BJ (cell line): ENCODE measurements around the gene NRP2. TPM values are rescaled to one million over a fixed set of nuclear protein-coding genes. Genes with fewer than 3 reads are reported as not detected.
A peak's percentile ranks its signal among the peaks of the same experiment; 100 is the strongest.

Experiments
- CTCF ChIA-PET: fragments of 350-600 bp; formaldehyde crosslinking; extraction: SDS; loops from one replicate; lab custom pipeline; 2021; ENCODE audit warnings: antibody characterized with exemption, inconsistent platforms; lab: Yijun Ruan, JAX
- POLR2A ChIA-PET: fragments of 300-600 bp; sonication (Branson Sonifier 250); formaldehyde crosslinking; extraction: SDS; loops from one replicate; lab custom pipeline; 2021; ENCODE audit warnings: antibody characterized with exemption; lab: Charles Lee
- DNase-seq: peaks from one replicate; pipeline ENCODE4 v3.0.0-alpha.2; 2011; ENCODE audit warnings: low read depth
- H3K27me3 ChIP-seq: 2 replicates; pipeline ENCODE4 v1.6.0; 2011; ENCODE audit warnings: low read length; ENCODE audit not compliant: control insufficient read depth, insufficient read depth
- H3K36me3 ChIP-seq: 2 replicates; pipeline ENCODE4 v1.5.1; 2011; ENCODE audit warnings: low read length; ENCODE audit not compliant: control insufficient read depth, insufficient read depth
- H3K4me3 ChIP-seq: 2 replicates; pipeline ENCODE4 v1.5.1; 2011; ENCODE audit warnings: low read depth, mild to moderate bottlenecking, control low read depth, low read length
- CTCF ChIP-seq: IDR thresholded peaks from 2 replicates; pipeline ENCODE4 v1.5.1; 2011; ENCODE audit warnings: low read depth, mild to moderate bottlenecking, control low read depth, inconsistent platforms, low read length, moderate library complexity; ENCODE audit not compliant: insufficient read depth
- polyA plus RNA-seq: library from polyadenylated mRNA; depleted of rRNA; stranded (reverse); fragments of >200 nt; gene quantifications from 2 replicates; pipeline ENCODE4 v1.2.3, GENCODE V29; 2011

NRP2 gene
- polyA plus RNA-seq, 1 experiment = 19.7 TPM

- Histone ChIP-seq H3K27me3 (no peaks in the 10 kb centered on the region), H3K36me3 (no peaks in the 10 kb centered on the region), H3K4me3 (no peak overlapping the region)
- CTCF ChIA-PET = no interaction called here
- no peak for TF ChIP-seq CTCF
- POLR2A ChIA-PET = no interaction called here
- DNase-seq = peak; percentile 49
These were observed 110.6 kb downstream of the NRP2 start for GRCh38 chr2:205792908-205793307.

- no peak overlapping the region for H3K4me3 ChIP-seq
- H3K27me3 ChIP-seq = no peaks in the 10 kb centered on the region
- TF ChIP-seq CTCF = no peak
- no peaks in the 10 kb centered on the region for H3K36me3 ChIP-seq
- DNase-seq = no peak
- ChIA-PET CTCF (no interaction called here), POLR2A (no interaction called here)
These were observed 114.6 kb downstream of the NRP2 start for GRCh38 chr2:205796805-205797313.

- DNase-seq = no peak
- Histone ChIP-seq H3K27me3 (no peaks in the 10 kb centered on the region), H3K36me3 (no peaks in the 10 kb centered on the region), H3K4me3 (no peak overlapping the region)
- no peak for TF ChIP-seq CTCF
- ChIA-PET CTCF (no interaction called here), POLR2A (no interaction called here)
These were observed 115.6 kb downstream of the NRP2 start for GRCh38 chr2:205797866-205798265.

- CTCF ChIA-PET = no interaction called here
- no peak for TF ChIP-seq CTCF
- no peak for DNase-seq
- H3K36me3 ChIP-seq = no peaks in the 10 kb centered on the region
- no peaks in the 10 kb centered on the region for H3K27me3 ChIP-seq
- H3K4me3 ChIP-seq = no peak overlapping the region
- POLR2A ChIA-PET = no interaction called here
These were observed 117.9 kb downstream of the NRP2 start for GRCh38 chr2:205800224-205800623.

GRCh38 chr2:205800773-205801172 is 118.5 kb downstream of the NRP2 start:
- no peak for TF ChIP-seq CTCF
- ChIA-PET CTCF (no interaction called here), POLR2A (no interaction called here)
- Histone ChIP-seq H3K27me3 (0 out of 2 replicates have a peak, but pooled peaks cover 4% of the 10 kb centered on the region), H3K4me3 (no peak overlapping the region), H3K36me3 (no peaks in the 10 kb centered on the region)
- no peak for DNase-seq
